Measurements from ENCODE around the gene DNAJC3.
"Not testable (repeated sequence)": the region's sequence is repeated elsewhere in the genome, so short reads cannot be mapped to it uniquely, and the experiment has no call there.

The DNAJC3 gene

GRCh38 chr13:95667235-95667634, 9.7 kb upstream of the DNAJC3 start:
- DNase-seq, result not testable (repeated sequence)

- no peak for DNase-seq
Observed at GRCh38 chr13:95671597-95671996, 5.3 kb upstream of the DNAJC3 start.

- DNase-seq, result no peak
Observed at GRCh38 chr13:95676105-95676761, 706 bp upstream of the DNAJC3 start.

GRCh38 chr13:95677564-95678266, 776 bp downstream of the DNAJC3 start:
- DNase-seq, result no peak

- no peak for DNase-seq
Observed at GRCh38 chr13:95678967-95679366, 2.0 kb downstream of the DNAJC3 start.

- DNase-seq, result no peak
Observed at GRCh38 chr13:95679722-95680121, 2.8 kb downstream of the DNAJC3 start.

- no peak for DNase-seq
Observed at GRCh38 chr13:95684418-95684817, 7.5 kb downstream of the DNAJC3 start.

GRCh38 chr13:95684960-95685359, 8.0 kb downstream of the DNAJC3 start:
- DNase-seq, result not testable (repeated sequence)

- no peak for DNase-seq
Observed at GRCh38 chr13:95689582-95689926, 12.6 kb downstream of the DNAJC3 start.

- not testable (repeated sequence) for DNase-seq
Observed at GRCh38 chr13:95690986-95691385, 14.0 kb downstream of the DNAJC3 start.

- DNase-seq, result no peak
Observed at GRCh38 chr13:95697052-95697680, 20.2 kb downstream of the DNAJC3 start.

GRCh38 chr13:95698047-95698749, 21.3 kb downstream of the DNAJC3 start:
- no peak for DNase-seq

- DNase-seq, result no peak
Observed at GRCh38 chr13:95703576-95703975, 26.6 kb downstream of the DNAJC3 start.

GRCh38 chr13:95704510-95704909, 27.6 kb downstream of the DNAJC3 start:
- no peak for DNase-seq

- no peak for DNase-seq
Observed at GRCh38 chr13:95706356-95706755, 29.4 kb downstream of the DNAJC3 start.

GRCh38 chr13:95707035-95707434, 30.1 kb downstream of the DNAJC3 start:
- DNase-seq, result no peak

GRCh38 chr13:95707442-95708390, 30.8 kb downstream of the DNAJC3 start:
- DNase-seq, result no peak

- DNase-seq, result no peak
Observed at GRCh38 chr13:95708391-95708774, 31.4 kb downstream of the DNAJC3 start.

- no peak for DNase-seq
Observed at GRCh38 chr13:95708811-95709500, 32.0 kb downstream of the DNAJC3 start.

GRCh38 chr13:95710313-95710712, 33.4 kb downstream of the DNAJC3 start:
- no peak for DNase-seq

GRCh38 chr13:95712846-95713245, 35.9 kb downstream of the DNAJC3 start:
- not testable (repeated sequence) for DNase-seq
